ENCODE measurements around the gene NCOA6.

- TF ChIP-seq SPI1 (IDR thresholded peaks at IDR 0.05; ENCODE audit: borderline replicate concordance, low read depth) (no peak), CTCF (IDR thresholded peaks at IDR 0.05; ENCODE audit: insufficient read depth, low read length) (no peak)
These were observed 4.5 kb downstream of the NCOA6 start for GRCh38 chr20:34820805-34821578.

All from HL-60 (cell line).